Stimulated activated effector memory CD8-positive, alpha-beta T cell treated with anti-CD3 and anti-CD28 coated beads, Interleukin-12 subunit alpha, Interleukin-12 subunit beta, amount 100 ng/mL, for 72 hours (primary cell): ENCODE measurements around the gene B2M.

ENCODE experiments used
- ATAC-seq: fragments of 150-1000 bp; cut with Tn5 transposase; 2 replicates; pipeline ENCODE4 v1.10.0; 2021
- DNase-seq, 2 donors: peaks; one replicate each; pipeline ENCODE4 v3.0.0; 2021 to 2022; ENCODE audit warnings: low spot score in 2 of 2
- H3K27ac Mint-ChIP-seq: one replicate; pipeline ENCODE4 v1.8.0; 2022; ENCODE audit warnings: mild to moderate bottlenecking, mixed read lengths
- H3K36me3 Mint-ChIP-seq: one replicate; pipeline ENCODE4 v1.8.0; 2022; ENCODE audit warnings: mild to moderate bottlenecking, mixed read lengths
- H3K4me1 Mint-ChIP-seq: one replicate; pipeline ENCODE4 v1.8.0; 2022; ENCODE audit warnings: mixed read lengths
- H3K4me3 Mint-ChIP-seq: one replicate; pipeline ENCODE4 v1.8.0; 2022; ENCODE audit warnings: mild to moderate bottlenecking, mixed read lengths
- H3K9me3 Mint-ChIP-seq: one replicate; pipeline ENCODE4 v1.8.0; 2022; ENCODE audit warnings: mixed read lengths

The B2M gene

GRCh38 chr15:44763187-44763586 lies 51.9 kb downstream of the B2M start:
- no peak overlapping the region for H3K4me3 Mint-ChIP-seq
- no peaks in the 10 kb centered on the region for H3K9me3 Mint-ChIP-seq
- no peak overlapping the region for H3K27ac Mint-ChIP-seq
- ATAC-seq, result no peak
- no peaks in the 10 kb centered on the region for H3K4me1 Mint-ChIP-seq
- DNase-seq, result no peak
- H3K36me3 Mint-ChIP-seq, result peaks cover 7% of the 10 kb centered on the region

GRCh38 chr15:44763848-44764247 lies 52.5 kb downstream of the B2M start:
- Mint-ChIP-seq H3K9me3 (no peaks in the 10 kb centered on the region), H3K36me3 (peaks cover 8% of the 10 kb centered on the region), H3K4me1 (no peaks in the 10 kb centered on the region), H3K4me3 (no peak overlapping the region), H3K27ac (no peak overlapping the region)
- DNase-seq (no peak), ATAC-seq (no peak)

- DNase-seq, result no peak
- Mint-ChIP-seq H3K27ac (no peak overlapping the region), H3K9me3 (no peaks in the 10 kb centered on the region), H3K4me1 (no peaks in the 10 kb centered on the region), H3K4me3 (no peak overlapping the region), H3K36me3 (peaks cover 8% of the 10 kb centered on the region)
- no peak for ATAC-seq
Measured at GRCh38 chr15:44765036-44765435, 53.7 kb downstream of the B2M start.
